HEK293 (cell line): ENCODE results near the gene HGFAC.

Experiments
- CTCF ChIA-PET: fragments of 350-600 bp; formaldehyde crosslinking; extraction: SDS; loops from one replicate; lab custom pipeline; 2021; ENCODE audit warnings: antibody characterized with exemption; lab: Yijun Ruan, JAX
- POLR2A ChIA-PET: fragments of 300-600 bp; formaldehyde crosslinking; extraction: SDS; loops from one replicate; lab custom pipeline; 2020; ENCODE audit warnings: antibody characterized with exemption, inconsistent platforms; lab: Yijun Ruan, JAX
- H3K27ac ChIP-seq: fragments of 200-500 bp; sonication (Bioruptor generic); 2 replicates; pipeline ENCODE4 v1.5.1; 2014; ENCODE audit warnings: low read depth, low read length, control low read depth, inconsistent platforms; ENCODE audit errors: extremely low read depth
- H3K36me3 ChIP-seq, 2 experiments: fragments of 200-500 bp in 1 of 2; sonication (Bioruptor generic) in 1 of 2; 1 replicate in 1 of 2; 2 replicates in 1 of 2; pipeline ENCODE4 v1.5.1; 2014 to 2017; ENCODE audit warnings: inconsistent platforms in 2 of 2, low read length in 2 of 2; ENCODE audit not compliant: control insufficient read depth in 2 of 2, insufficient read depth in 1 of 2
- H3K4me1 ChIP-seq: fragments of 200-500 bp; sonication (Bioruptor generic); 2 replicates; pipeline ENCODE4 v1.5.1; 2014; ENCODE audit warnings: mild to moderate bottlenecking, low read length, inconsistent platforms; ENCODE audit not compliant: control insufficient read depth, insufficient read depth
- H3K4me3 ChIP-seq: 2 replicates; pipeline ENCODE4 v1.5.1; 2011; ENCODE audit warnings: low read depth, mild to moderate bottlenecking, control low read depth, low read length, moderate library complexity
- H3K9me3 ChIP-seq: fragments of 200-500 bp; sonication (Bioruptor generic); 2 replicates; pipeline ENCODE4 v1.5.1; 2014; ENCODE audit warnings: low read depth, low read length, inconsistent platforms; ENCODE audit not compliant: control insufficient read depth, insufficient read depth
- IKZF3 ChIP-seq: fragments of 450-650 bp; IDR thresholded peaks from 2 replicates; pipeline ENCODE4 v1.5.0; 2018; ENCODE audit warnings: missing biosample characterization, mild to moderate bottlenecking, missing genetic modification characterization, moderate library complexity
- KLF1 ChIP-seq: fragments of 450-650 bp; formaldehyde crosslinking; IDR thresholded peaks from 2 replicates; pipeline ENCODE4 v1.5.1; 2016; ENCODE audit warnings: missing biosample characterization, missing genetic modification characterization
- RBAK ChIP-seq: fragments of 450-650 bp; formaldehyde crosslinking; IDR thresholded peaks from 2 replicates; pipeline ENCODE4 v1.5.1; 2016; ENCODE audit warnings: missing biosample characterization, missing genetic modification characterization
- SCRT2 ChIP-seq: fragments of 450-650 bp; formaldehyde crosslinking; IDR thresholded peaks from 2 replicates; pipeline ENCODE4 v1.5.1; 2016; ENCODE audit warnings: missing biosample characterization, missing genetic modification characterization
- ZBTB17 ChIP-seq: fragments of 450-650 bp; formaldehyde crosslinking; IDR thresholded peaks from 2 replicates; pipeline ENCODE4 v1.5.1; 2016; ENCODE audit warnings: missing biosample characterization, missing genetic modification characterization
- ZBTB20 ChIP-seq: fragments of 450-650 bp; formaldehyde crosslinking; IDR thresholded peaks from 2 replicates; pipeline ENCODE4 v1.5.1; 2016; ENCODE audit warnings: missing biosample characterization, missing genetic modification characterization
- ZBTB7A ChIP-seq: fragments of 450-650 bp; formaldehyde crosslinking; IDR thresholded peaks from 2 replicates; pipeline ENCODE4 v1.5.1; 2016; ENCODE audit warnings: low read depth, missing biosample characterization, missing genetic modification characterization
- ZNF10 ChIP-seq: fragments of 450-650 bp; formaldehyde crosslinking; IDR thresholded peaks from 2 replicates; pipeline ENCODE4 v1.5.1; 2017; ENCODE audit warnings: missing biosample characterization, missing genetic modification characterization
- ZNF146 ChIP-seq: fragments of 450-650 bp; formaldehyde crosslinking; IDR thresholded peaks from 2 replicates; pipeline ENCODE4 v1.5.1; 2016; ENCODE audit warnings: missing biosample characterization, missing genetic modification characterization
- ZNF155 ChIP-seq: fragments of 450-650 bp; formaldehyde crosslinking; IDR thresholded peaks from 2 replicates; pipeline ENCODE4 v1.5.1; 2016; ENCODE audit warnings: missing biosample characterization, missing genetic modification characterization
- ZNF16 ChIP-seq: fragments of 450-650 bp; formaldehyde crosslinking; IDR thresholded peaks from 2 replicates; pipeline ENCODE4 v1.5.1; 2016; ENCODE audit warnings: low read depth, missing biosample characterization, missing genetic modification characterization
- ZNF335 ChIP-seq: fragments of 450-650 bp; formaldehyde crosslinking; conservative IDR thresholded peaks from 2 replicates; pipeline ENCODE4 v1.5.1; 2016; ENCODE audit warnings: missing biosample characterization, missing genetic modification characterization
- ZNF366 ChIP-seq: fragments of 450-650 bp; formaldehyde crosslinking; conservative IDR thresholded peaks from 2 replicates; pipeline ENCODE4 v1.5.1; 2016; ENCODE audit warnings: missing biosample characterization, missing genetic modification characterization
- ZNF394 ChIP-seq: fragments of 450-650 bp; formaldehyde crosslinking; IDR thresholded peaks from 2 replicates; pipeline ENCODE4 v1.5.1; 2016; ENCODE audit warnings: missing biosample characterization, missing genetic modification characterization, mild to moderate bottlenecking, moderate library complexity, borderline replicate concordance
- ZNF404 ChIP-seq: fragments of 450-650 bp; formaldehyde crosslinking; IDR thresholded peaks from 2 replicates; pipeline ENCODE4 v1.5.1; 2017; ENCODE audit warnings: missing biosample characterization, missing genetic modification characterization
- ZNF621 ChIP-seq: fragments of 450-650 bp; formaldehyde crosslinking; IDR thresholded peaks from 2 replicates; pipeline ENCODE4 v1.5.1; 2017; ENCODE audit warnings: missing biosample characterization, missing genetic modification characterization
- ZSCAN4 ChIP-seq: fragments of 450-650 bp; formaldehyde crosslinking; IDR thresholded peaks from 2 replicates; pipeline ENCODE4 v1.5.1; 2017; ENCODE audit warnings: missing biosample characterization, missing genetic modification characterization
- TF ChIP-seq, protein P1 (sequence below): fragments of 450-650 bp; formaldehyde crosslinking; conservative IDR thresholded peaks from 2 replicates; pipeline ENCODE4 v1.5.1; 2016; ENCODE audit warnings: low read depth, missing biosample characterization, missing genetic modification characterization

HGFAC gene

GRCh38 chr4:3468804-3469203 lies 27.0 kb downstream of the HGFAC start:
- no peak overlapping the region for H3K27ac ChIP-seq
- H3K36me3 ChIP-seq: no peaks in the 10 kb centered on the region
- ChIA-PET POLR2A (no interaction called here), CTCF (no interaction called here)
- H3K4me1 ChIP-seq: no peaks in the 10 kb centered on the region
- H3K9me3 ChIP-seq: no peaks in the 10 kb centered on the region
- no peak overlapping the region for H3K4me3 ChIP-seq
- TF ChIP-seq ZSCAN4 (tag by site-specific recombination): peak; percentile 99
- TF ChIP-seq ZNF394: no peak

- CTCF ChIA-PET: no interaction called here
- H3K4me1 ChIP-seq: no peaks in the 10 kb centered on the region
- no peaks in the 10 kb centered on the region for H3K36me3 ChIP-seq
- no peak overlapping the region for H3K27ac ChIP-seq
- TF ChIP-seq ZNF335 (tag by site-specific recombination) (no peak), ZNF16 (no peak), ZNF366 (no peak), IKZF3 (tag by site-specific recombination) (no peak), ZNF146 (tag by site-specific recombination) (no peak), ZBTB17 (tag by site-specific recombination) (no peak), RBAK (tag by site-specific recombination) (no peak), ZNF621 (tag by site-specific recombination) (no peak), ZNF155 (tag by site-specific recombination) (no peak), ZBTB7A (tag by site-specific recombination) (no peak), ZNF404 (no peak)
- TF ChIP-seq, protein P1, sequence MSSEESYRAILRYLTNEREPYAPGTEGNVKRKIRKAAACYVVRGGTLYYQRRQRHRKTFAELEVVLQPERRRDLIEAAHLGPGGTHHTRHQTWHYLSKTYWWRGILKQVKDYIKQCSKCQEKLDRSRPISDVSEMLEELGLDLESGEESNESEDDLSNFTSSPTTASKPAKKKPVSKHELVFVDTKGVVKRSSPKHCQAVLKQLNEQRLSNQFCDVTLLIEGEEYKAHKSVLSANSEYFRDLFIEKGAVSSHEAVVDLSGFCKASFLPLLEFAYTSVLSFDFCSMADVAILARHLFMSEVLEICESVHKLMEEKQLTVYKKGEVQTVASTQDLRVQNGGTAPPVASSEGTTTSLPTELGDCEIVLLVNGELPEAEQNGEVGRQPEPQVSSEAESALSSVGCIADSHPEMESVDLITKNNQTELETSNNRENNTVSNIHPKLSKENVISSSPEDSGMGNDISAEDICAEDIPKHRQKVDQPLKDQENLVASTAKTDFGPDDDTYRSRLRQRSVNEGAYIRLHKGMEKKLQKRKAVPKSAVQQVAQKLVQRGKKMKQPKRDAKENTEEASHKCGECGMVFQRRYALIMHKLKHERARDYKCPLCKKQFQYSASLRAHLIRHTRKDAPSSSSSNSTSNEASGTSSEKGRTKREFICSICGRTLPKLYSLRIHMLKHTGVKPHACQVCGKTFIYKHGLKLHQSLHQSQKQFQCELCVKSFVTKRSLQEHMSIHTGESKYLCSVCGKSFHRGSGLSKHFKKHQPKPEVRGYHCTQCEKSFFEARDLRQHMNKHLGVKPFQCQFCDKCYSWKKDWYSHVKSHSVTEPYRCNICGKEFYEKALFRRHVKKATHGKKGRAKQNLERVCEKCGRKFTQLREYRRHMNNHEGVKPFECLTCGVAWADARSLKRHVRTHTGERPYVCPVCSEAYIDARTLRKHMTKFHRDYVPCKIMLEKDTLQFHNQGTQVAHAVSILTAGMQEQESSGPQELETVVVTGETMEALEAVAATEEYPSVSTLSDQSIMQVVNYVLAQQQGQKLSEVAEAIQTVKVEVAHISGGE (tag by site-specific recombination): no peak
- TF ChIP-seq, all 188 proteins: peak for 0
- H3K4me3 ChIP-seq: no peak overlapping the region
- POLR2A ChIA-PET: no interaction called here
- H3K9me3 ChIP-seq: no peaks in the 10 kb centered on the region
These were observed 27.8 kb downstream of the HGFAC start for GRCh38 chr4:3469386-3470243.

- Histone ChIP-seq H3K9me3 (no peaks in the 10 kb centered on the region), H3K4me3 (no peak overlapping the region), H3K36me3 (no peaks in the 10 kb centered on the region), H3K27ac (no peak overlapping the region), H3K4me1 (no peaks in the 10 kb centered on the region)
- CTCF ChIA-PET: interaction anchor here (3.0 kb wide), 1 partner anchor 10 kb away, joined by 16 read pairs; no protein-coding TSS in a partner anchor
- peak; percentile 58 for TF ChIP-seq ZBTB20
- TF ChIP-seq KLF1 (tag by site-specific recombination): no peak
- TF ChIP-seq ZNF10: peak; percentile 59; the same call in 1 of the 2 replicates
- TF ChIP-seq SCRT2: peak; percentile 64
- TF ChIP-seq, all 188 proteins: peak for 3
- POLR2A ChIA-PET: no interaction called here
These were observed 28.7 kb downstream of the HGFAC start for GRCh38 chr4:3470244-3471097.
